GM13976 (cell line): ENCODE results near the gene ZNF560.
A peak's percentile ranks its signal among the peaks of the same experiment; 100 is the strongest.

Experiments
- DNase-seq: peaks from one replicate; pipeline ENCODE4 v3.0.0; 2012; ENCODE audit warnings: low spot score
- in situ Hi-C: fragments of 300-500 bp; cut with MboI; formaldehyde crosslinking; loops from one replicate; pipeline ENCODE4 v1.12.0; 2022; ENCODE audit warnings: low sequenced_read_pairs, mixed read lengths, inconsistent platforms; ENCODE audit not compliant: unreplicated experiment
- TF ChIP-seq, protein P1 (sequence below): IDR thresholded peaks from 2 replicates; pipeline ENCODE4 v1.5.1; 2012; ENCODE audit warnings: borderline replicate concordance, mild to moderate bottlenecking; ENCODE audit not compliant: insufficient read depth; ENCODE audit errors: extremely low read depth, missing control alignments, control extremely low read depth

The ZNF560 gene

DNA sequence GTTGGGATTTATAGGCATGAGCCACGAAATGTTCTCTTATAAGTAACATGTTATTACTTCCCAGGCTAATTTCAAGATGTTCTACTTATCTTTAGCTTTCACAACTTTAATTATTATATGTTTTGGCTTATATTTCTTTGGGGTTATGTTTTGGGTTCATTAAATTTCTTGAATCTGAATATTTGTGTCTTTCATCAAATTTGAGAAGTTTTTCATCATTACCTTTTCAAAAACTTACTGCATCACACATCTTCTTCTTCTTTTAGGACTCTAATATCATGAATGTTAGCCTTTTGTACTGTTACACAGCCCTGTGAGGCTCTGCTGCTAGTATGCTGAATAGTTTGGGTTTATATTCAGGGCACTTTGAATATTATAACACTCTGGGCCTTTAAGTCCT, 53.4 kb downstream of the ZNF560 start:
- in situ Hi-C loops, result no loop called here
- TF ChIP-seq, protein P1, sequence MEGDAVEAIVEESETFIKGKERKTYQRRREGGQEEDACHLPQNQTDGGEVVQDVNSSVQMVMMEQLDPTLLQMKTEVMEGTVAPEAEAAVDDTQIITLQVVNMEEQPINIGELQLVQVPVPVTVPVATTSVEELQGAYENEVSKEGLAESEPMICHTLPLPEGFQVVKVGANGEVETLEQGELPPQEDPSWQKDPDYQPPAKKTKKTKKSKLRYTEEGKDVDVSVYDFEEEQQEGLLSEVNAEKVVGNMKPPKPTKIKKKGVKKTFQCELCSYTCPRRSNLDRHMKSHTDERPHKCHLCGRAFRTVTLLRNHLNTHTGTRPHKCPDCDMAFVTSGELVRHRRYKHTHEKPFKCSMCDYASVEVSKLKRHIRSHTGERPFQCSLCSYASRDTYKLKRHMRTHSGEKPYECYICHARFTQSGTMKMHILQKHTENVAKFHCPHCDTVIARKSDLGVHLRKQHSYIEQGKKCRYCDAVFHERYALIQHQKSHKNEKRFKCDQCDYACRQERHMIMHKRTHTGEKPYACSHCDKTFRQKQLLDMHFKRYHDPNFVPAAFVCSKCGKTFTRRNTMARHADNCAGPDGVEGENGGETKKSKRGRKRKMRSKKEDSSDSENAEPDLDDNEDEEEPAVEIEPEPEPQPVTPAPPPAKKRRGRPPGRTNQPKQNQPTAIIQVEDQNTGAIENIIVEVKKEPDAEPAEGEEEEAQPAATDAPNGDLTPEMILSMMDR, result no peak
- no peak for DNase-seq

- in situ Hi-C loops, result no loop called here
- TF ChIP-seq, protein P1, result no peak
Observed at GRCh38 chr19:9436358-9436757, 62.1 kb downstream of the ZNF560 start.

DNA sequence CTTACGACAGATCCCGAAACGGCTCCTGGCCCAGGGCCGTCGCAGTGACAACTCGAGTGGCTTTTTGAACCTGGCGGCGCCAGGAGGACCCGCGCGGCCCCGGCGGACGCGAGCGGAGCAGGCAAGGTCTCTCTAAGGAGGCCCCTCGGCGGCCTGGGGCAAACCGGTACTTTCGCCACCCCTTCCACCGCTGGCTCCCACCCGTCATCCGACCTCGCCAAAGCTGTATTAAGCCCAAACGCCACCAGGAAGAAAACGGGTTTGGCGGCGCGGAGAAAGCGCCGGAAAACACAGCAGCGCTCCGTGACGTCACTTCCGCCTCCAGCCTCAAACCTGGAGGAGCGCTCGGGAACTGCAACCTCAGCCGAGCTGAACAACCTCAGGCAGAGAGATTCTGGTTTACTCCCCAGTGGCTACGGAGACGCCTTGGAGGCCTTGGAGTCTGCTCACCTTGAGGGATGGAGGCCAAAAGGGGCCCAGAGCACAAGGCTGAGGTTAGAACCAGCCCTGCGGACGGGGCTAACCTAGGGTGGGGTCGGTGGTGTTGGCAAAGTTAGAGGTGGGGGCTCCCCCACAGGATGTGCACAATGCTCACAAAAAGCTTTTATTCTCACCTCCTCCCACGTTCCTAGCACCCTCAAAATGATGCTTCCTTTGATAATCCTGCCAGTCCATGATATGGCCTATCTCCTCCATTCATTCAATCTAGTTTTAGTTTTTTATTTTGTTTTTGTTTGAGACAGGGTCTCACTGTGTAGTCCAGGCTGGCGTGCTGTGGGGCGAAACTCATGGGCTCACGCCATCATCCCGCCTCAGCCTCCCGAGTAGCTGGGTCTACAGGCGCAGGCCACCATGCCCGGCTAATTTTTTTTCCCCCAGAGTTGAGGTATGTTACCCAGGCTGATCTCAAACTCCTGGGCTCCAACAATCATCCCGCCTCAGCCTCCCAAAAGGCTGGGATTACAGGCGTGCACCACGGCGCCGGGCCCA, 62.8 kb downstream of the ZNF560 start, which contains the start of gene ZNF266:
TSS of gene ZNF266 (minus strand) at position 295 of the 990 bp plus-strand sequence. CDS start 15,484 bp downstream, outside the sequence.
- TF ChIP-seq, protein P1, result no peak
- in situ Hi-C loops, result no loop called here

More at GRCh38 chr19:9436358-9436757, 62.1 kb downstream of the ZNF560 start:
- DNase-seq, result no peak

DNA sequence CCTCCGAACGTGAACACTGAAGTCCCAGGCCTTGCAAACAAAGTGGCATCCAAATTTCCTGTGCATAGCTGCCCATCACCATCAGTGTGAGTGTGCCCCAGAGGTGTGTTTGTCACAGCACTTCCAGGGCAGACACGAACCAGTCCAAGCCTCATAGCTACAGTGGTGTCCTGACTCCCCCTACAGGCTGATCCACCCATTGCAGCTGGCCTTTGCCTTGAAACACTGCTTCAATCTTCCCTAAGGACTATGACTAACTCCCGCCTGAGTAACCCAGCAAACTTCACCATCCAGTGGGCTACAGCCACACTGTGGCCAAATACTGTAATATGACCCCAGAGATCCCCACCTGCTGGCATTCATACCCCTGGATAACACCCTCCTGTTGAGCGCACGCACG, 66.9 kb downstream of the ZNF560 start:
- in situ Hi-C loops, result no loop called here
- TF ChIP-seq, protein P1, result no peak
- DNase-seq, result no peak

More for the DNA sequence above, 62.8 kb downstream of the ZNF560 start, which contains the start of gene ZNF266:
- DNase-seq, result peak; percentile 95

- DNase-seq, result no peak
- in situ Hi-C loops, result no loop called here
Observed at GRCh38 chr19:9430444-9430843, 68.0 kb downstream of the ZNF560 start.

GRCh38 chr19:9427941-9428340, 70.5 kb downstream of the ZNF560 start:
- in situ Hi-C loops, result no loop called here
- TF ChIP-seq, protein P1, result no peak
- DNase-seq, result no peak

More at GRCh38 chr19:9430444-9430843, 68.0 kb downstream of the ZNF560 start:
- TF ChIP-seq, protein P1, result no peak
